ENCODE data around the gene GRAMD1B. TPM values are rescaled to one million over a fixed set of nuclear protein-coding genes. Genes with fewer than 3 reads are reported as not detected.
"Not testable (repeated sequence)": the region's sequence is repeated elsewhere in the genome, so short reads cannot be mapped to it uniquely, and the experiment has no call there.

GRAMD1B gene
- total RNA-seq, 1 experiment from 2014 or later = 12.7 TPM

- H3K4me3 ChIP-seq (replicated peaks in 1 of 2; ENCODE audit: low read depth in 1 of 2, low read length in 2 of 2); H3K9me2 ChIP-seq (ENCODE audit: insufficient read depth); ATAC-seq; BruUV-seq (replicated peaks); H2AFZ ChIP-seq (ENCODE audit: low read depth, low read length, poor library complexity, severe bottlenecking); H3K36me3 ChIP-seq (ENCODE audit: control insufficient read depth in 1 of 2, insufficient read depth in 2 of 2, low read length in 2 of 2); H3K79me2 ChIP-seq (ENCODE audit: insufficient read depth, low read length); POLR2A ChIA-PET; RAD21 ChIA-PET (ENCODE audit: low non-redundant PET in 1 of 2, low total read pairs in 2 of 2, uncharacterized antibody in 2 of 2, unreplicated experiment in 2 of 2); DNase-seq (ENCODE audit: low read depth, low spot score); H4K20me1 ChIP-seq (ENCODE audit: insufficient read depth); H3K4me1 ChIP-seq (ENCODE audit: control insufficient read depth in 1 of 2, insufficient read depth in 2 of 2, low read length in 2 of 2); H3K9me3 ChIP-seq (ENCODE audit: control insufficient read depth in 1 of 2, insufficient read depth in 1 of 2, low read depth in 1 of 2, low read length in 2 of 2); H3K27ac ChIP-seq (ENCODE audit: low read depth, low read length); H3K9ac ChIP-seq (ENCODE audit: low read length); H3K4me2 ChIP-seq (ENCODE audit: low read length): not testable (repeated sequence)
- intact Hi-C loops (cut with micrococcal nuclease) = loop anchor here (10.0 kb wide), 1 partner anchor 268 kb away; no protein-coding TSS in a partner anchor
- H3K27me3 ChIP-seq (ENCODE audit: insufficient read depth, low read length) = peaks cover 16% of the 10 kb centered on the region
- CTCF ChIA-PET = interaction anchor here (0.7 kb wide), 1 partner anchor 165 kb away, joined by 3 read pairs; no protein-coding TSS in a partner anchor
Observed at GRCh38 chr11:123572791-123573190, 142.7 kb downstream of the GRAMD1B start.

DNA sequence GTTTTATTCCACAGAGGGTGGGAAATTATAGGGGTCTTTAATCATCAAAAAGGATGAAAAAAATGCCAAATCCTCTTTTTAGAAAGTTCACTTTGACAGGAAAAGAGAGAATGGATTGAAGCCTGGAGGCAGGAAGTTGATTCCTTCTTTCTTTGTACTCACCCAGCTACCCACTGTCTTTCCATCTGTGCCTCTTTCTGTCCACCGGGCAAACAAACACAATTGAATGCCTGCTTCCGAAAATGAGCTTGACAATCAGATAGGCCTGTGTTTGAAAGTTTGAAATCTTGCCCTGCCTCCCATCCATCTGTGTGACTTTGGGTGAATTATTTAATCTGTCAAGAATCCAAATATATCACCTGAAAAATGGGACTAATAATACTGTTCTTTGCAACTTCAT is 143.2 kb downstream of the GRAMD1B start:
- no TSS peak for BruUV-seq (replicated peaks)
- ATAC-seq (no peak), DNase-seq (ENCODE audit: low read depth, low spot score) (no peak)
- intact Hi-C loops (cut with micrococcal nuclease) = loop anchor here (10.0 kb wide), 1 partner anchor 268 kb away; no protein-coding TSS in a partner anchor
- H3K4me3 ChIP-seq (replicated peaks in 1 of 2; ENCODE audit: low read depth in 1 of 2, low read length in 2 of 2) = no peak overlapping the region
- H3K4me1 ChIP-seq (ENCODE audit: control insufficient read depth in 1 of 2, insufficient read depth in 2 of 2, low read length in 2 of 2) = peaks cover 0 to 3% of the 10 kb centered on the region in 2 experiments; a peak in 1 of 4 replicates
- RAD21 ChIA-PET (ENCODE audit: low non-redundant PET in 1 of 2, low total read pairs in 2 of 2, uncharacterized antibody in 2 of 2, unreplicated experiment in 2 of 2) = no interaction called here
- no peak overlapping the region for H3K9ac ChIP-seq (ENCODE audit: low read length)
- no peaks in the 10 kb centered on the region for H3K36me3 ChIP-seq (ENCODE audit: control insufficient read depth in 1 of 2, insufficient read depth in 2 of 2, low read length in 2 of 2)
- no peak overlapping the region for H3K27ac ChIP-seq (ENCODE audit: low read depth, low read length)
- H3K79me2 ChIP-seq (ENCODE audit: insufficient read depth, low read length) = no peaks in the 10 kb centered on the region
- H3K9me2 ChIP-seq (ENCODE audit: insufficient read depth) = no peaks in the 10 kb centered on the region
- H3K27me3 ChIP-seq (ENCODE audit: insufficient read depth, low read length) = peaks cover 16% of the 10 kb centered on the region
- H3K4me2 ChIP-seq (ENCODE audit: low read length) = no peak overlapping the region
- no peaks in the 10 kb centered on the region for H4K20me1 ChIP-seq (ENCODE audit: insufficient read depth)
- POLR2A ChIA-PET = no interaction called here
- TF ChIP-seq RAD21 (IDR thresholded peaks at IDR 0.05; ENCODE audit: low read depth) = no peak
- TF ChIP-seq, protein P1, sequence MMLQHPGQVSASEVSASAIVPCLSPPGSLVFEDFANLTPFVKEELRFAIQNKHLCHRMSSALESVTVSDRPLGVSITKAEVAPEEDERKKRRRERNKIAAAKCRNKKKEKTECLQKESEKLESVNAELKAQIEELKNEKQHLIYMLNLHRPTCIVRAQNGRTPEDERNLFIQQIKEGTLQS (IDR thresholded peaks at IDR 0.05) = no peak
- TF ChIP-seq ZBTB33 (IDR thresholded peaks at IDR 0.05; ENCODE audit: extremely low read depth, insufficient replicate concordance, low read length) = no peak
- TF ChIP-seq, protein P2, sequence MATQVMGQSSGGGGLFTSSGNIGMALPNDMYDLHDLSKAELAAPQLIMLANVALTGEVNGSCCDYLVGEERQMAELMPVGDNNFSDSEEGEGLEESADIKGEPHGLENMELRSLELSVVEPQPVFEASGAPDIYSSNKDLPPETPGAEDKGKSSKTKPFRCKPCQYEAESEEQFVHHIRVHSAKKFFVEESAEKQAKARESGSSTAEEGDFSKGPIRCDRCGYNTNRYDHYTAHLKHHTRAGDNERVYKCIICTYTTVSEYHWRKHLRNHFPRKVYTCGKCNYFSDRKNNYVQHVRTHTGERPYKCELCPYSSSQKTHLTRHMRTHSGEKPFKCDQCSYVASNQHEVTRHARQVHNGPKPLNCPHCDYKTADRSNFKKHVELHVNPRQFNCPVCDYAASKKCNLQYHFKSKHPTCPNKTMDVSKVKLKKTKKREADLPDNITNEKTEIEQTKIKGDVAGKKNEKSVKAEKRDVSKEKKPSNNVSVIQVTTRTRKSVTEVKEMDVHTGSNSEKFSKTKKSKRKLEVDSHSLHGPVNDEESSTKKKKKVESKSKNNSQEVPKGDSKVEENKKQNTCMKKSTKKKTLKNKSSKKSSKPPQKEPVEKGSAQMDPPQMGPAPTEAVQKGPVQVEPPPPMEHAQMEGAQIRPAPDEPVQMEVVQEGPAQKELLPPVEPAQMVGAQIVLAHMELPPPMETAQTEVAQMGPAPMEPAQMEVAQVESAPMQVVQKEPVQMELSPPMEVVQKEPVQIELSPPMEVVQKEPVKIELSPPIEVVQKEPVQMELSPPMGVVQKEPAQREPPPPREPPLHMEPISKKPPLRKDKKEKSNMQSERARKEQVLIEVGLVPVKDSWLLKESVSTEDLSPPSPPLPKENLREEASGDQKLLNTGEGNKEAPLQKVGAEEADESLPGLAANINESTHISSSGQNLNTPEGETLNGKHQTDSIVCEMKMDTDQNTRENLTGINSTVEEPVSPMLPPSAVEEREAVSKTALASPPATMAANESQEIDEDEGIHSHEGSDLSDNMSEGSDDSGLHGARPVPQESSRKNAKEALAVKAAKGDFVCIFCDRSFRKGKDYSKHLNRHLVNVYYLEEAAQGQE (IDR thresholded peaks at IDR 0.05; ENCODE audit: low read depth) = no peak
- TF ChIP-seq ZNF274 (IDR thresholded peaks at IDR 0.05; ENCODE audit: low read depth, low read length) = no peak
- no peak for TF ChIP-seq EZH2 (IDR thresholded peaks at IDR 0.05)
- TF ChIP-seq JUND (IDR thresholded peaks at IDR 0.05) = no peak
- no peak for TF ChIP-seq YY1 (IDR thresholded peaks at IDR 0.05; ENCODE audit: extremely low read depth, insufficient replicate concordance, low read depth, low read length)
- TF ChIP-seq, protein P3, sequence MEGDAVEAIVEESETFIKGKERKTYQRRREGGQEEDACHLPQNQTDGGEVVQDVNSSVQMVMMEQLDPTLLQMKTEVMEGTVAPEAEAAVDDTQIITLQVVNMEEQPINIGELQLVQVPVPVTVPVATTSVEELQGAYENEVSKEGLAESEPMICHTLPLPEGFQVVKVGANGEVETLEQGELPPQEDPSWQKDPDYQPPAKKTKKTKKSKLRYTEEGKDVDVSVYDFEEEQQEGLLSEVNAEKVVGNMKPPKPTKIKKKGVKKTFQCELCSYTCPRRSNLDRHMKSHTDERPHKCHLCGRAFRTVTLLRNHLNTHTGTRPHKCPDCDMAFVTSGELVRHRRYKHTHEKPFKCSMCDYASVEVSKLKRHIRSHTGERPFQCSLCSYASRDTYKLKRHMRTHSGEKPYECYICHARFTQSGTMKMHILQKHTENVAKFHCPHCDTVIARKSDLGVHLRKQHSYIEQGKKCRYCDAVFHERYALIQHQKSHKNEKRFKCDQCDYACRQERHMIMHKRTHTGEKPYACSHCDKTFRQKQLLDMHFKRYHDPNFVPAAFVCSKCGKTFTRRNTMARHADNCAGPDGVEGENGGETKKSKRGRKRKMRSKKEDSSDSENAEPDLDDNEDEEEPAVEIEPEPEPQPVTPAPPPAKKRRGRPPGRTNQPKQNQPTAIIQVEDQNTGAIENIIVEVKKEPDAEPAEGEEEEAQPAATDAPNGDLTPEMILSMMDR (IDR thresholded peaks at IDR 0.05 in 2 of 3, conservative IDR thresholded peaks at IDR 0.05 in 1 of 3; ENCODE audit: borderline replicate concordance in 1 of 3, insufficient read depth in 1 of 3, low read depth in 2 of 3, low read length in 2 of 3) = no peak
- H2AFZ ChIP-seq (ENCODE audit: low read depth, low read length, poor library complexity, severe bottlenecking) = no peak overlapping the region
- H3K9me3 ChIP-seq (ENCODE audit: control insufficient read depth in 1 of 2, insufficient read depth in 1 of 2, low read depth in 1 of 2, low read length in 2 of 2) = no peaks in the 10 kb centered on the region
- CTCF ChIA-PET = interaction anchor here (0.7 to 1.1 kb wide), 2 partner anchors 12 to 166 kb away, joined by 3 read pairs; no protein-coding TSS in a partner anchor
